RCC 7860 (cell line): ENCODE measurements around the gene E2F6.
"Not testable (repeated sequence)": the region's sequence is repeated elsewhere in the genome, so short reads cannot be mapped to it uniquely, and the experiment has no call there.

Experiments
- DNase-seq: peaks from one replicate; pipeline ENCODE4 v3.0.0-alpha.2; 2015; ENCODE audit warnings: low spot score
- FAIRE-seq: peaks from 2 replicates; lab custom pipeline; 2012; peaks lifted over from hg19 to GRCh38; lab: Jason Lieb, UNC

E2F6 gene

GRCh38 chr2:11417946-11418585, 47.9 kb downstream of the E2F6 start:
- FAIRE-seq (no peak), DNase-seq (no peak)

- no peak for FAIRE-seq
- DNase-seq, result no peak
Observed at GRCh38 chr2:11416931-11417330, 49.0 kb downstream of the E2F6 start.

- FAIRE-seq, result no peak
- DNase-seq, result no peak
Observed at GRCh38 chr2:11416186-11416585, 49.8 kb downstream of the E2F6 start.

GRCh38 chr2:11414372-11415124, 51.4 kb downstream of the E2F6 start:
- no peak for FAIRE-seq
- no peak for DNase-seq

DNA sequence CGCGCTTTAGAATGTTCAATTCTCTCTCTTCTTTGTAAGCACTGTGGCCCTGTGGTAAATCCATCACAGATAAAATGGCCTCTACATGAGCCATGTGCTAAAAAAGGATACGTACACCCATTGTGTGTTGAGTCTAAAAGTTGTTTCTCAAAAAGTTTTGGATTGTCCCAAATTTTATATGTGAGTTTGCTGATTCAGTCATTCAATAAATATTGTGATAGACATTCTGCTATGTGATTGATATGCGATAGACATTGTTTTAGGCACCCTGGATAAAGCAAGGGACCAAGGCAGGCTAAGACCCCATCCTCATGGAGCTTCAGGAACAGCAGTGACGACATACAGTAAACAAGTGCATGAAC, 53.5 kb downstream of the E2F6 start:
- FAIRE-seq (no peak), DNase-seq (no peak)

DNA sequence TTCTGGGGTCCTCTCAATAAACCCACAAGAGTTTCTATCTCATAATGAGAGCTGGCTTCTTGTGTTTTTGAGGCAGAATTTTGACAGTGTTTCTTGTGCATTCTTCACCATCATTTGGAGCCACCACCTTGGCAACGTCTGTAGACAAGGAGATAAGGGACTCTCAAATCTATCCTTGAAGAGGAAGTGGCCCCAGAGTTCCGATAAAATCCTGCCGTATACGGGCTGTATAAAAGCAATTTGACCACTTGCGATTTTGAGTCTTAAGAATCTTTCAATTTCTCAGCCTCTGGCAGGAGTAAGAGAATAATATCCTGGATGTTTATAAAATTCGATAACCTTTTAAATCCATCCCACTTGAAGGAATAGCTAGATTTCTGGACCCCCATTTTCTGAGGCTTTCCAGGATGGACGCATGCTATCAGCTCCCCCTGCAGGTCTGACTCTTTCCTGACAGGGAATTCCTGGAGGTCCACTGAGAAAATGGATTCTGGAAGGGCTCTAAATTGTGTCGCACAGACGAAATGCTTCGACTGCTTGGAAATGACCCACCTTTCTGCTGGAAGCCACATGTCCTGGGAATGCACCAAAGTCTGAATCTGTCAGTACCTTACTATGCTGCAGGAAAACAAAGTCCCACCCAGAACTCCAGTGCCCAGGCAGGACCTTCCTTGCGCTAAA, 54.1 kb downstream of the E2F6 start:
- FAIRE-seq (no peak), DNase-seq (no peak)

- DNase-seq, result no peak
- no peak for FAIRE-seq
Observed at GRCh38 chr2:11411244-11411643, 54.7 kb downstream of the E2F6 start.

DNA sequence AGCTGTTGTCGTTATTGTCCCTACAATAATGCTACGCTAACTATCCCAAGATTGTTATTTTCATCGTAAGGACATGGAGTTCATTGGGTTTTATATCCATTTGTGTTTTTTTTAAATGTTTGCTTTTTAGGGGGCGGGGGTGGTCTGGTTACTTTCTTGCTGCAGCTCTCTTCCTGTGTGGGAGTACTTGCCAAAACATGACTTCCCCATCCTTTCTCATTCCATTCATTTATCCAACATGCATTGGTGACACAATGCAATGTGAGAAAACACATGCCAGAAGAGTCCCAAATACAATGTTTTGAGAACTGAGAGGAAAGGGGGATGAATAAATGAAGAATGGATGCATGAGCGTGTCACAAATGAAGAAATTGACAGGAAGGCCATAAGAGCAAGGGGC, 55.9 kb downstream of the E2F6 start:
- FAIRE-seq, result no peak
- DNase-seq, result no peak

DNA sequence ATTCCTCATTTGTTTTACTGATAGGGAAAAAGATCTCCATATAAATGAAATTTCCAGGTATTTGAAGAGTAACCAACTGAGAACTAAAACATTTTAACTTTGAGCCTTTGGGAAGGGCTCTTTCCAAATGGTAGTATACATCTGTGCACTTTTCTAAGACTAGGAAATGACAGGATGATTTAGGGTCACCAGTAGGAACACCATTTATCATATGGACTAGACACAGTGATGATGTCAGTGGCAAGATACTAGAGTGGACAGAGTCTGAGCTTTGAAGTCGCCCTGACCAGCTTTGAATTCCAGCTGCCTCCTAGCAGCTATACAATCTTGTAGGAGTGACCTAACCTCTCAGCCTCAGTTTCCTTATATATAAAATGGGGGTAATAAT, 56.4 kb downstream of the E2F6 start:
- DNase-seq (no peak), FAIRE-seq (no peak)

DNA sequence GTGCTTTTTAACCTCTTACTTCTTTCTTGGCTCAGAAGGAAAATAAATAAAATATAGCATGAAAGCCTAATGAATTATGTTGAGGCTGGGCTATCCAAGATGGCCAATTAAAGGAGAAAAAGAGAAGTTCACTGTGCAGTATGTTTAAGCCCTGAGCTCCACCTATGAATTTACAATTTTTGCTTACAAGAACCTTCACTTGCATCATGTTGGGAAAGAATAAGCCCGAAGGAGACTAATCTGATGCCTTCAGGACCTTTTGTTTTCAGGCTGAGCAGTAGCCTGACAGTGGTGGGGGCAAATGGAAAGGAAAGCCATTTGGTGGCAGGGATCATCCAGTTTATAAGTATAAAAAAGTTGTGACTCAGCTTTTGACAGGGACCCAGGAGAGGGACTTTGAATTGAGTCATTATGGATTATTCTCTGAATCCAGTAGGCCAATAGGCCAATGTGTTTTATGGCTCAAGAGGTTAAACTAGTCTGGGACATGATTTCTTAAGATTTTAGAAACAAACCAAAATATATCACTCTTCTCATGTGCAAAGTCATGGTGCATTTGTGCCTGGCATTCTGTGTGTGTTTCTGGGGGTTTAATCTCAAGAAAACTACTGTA, 56.9 kb downstream of the E2F6 start:
- DNase-seq, result no peak
- FAIRE-seq, result no peak

- FAIRE-seq, result no peak
Observed at GRCh38 chr2:11407413-11407812, 58.5 kb downstream of the E2F6 start.

DNA sequence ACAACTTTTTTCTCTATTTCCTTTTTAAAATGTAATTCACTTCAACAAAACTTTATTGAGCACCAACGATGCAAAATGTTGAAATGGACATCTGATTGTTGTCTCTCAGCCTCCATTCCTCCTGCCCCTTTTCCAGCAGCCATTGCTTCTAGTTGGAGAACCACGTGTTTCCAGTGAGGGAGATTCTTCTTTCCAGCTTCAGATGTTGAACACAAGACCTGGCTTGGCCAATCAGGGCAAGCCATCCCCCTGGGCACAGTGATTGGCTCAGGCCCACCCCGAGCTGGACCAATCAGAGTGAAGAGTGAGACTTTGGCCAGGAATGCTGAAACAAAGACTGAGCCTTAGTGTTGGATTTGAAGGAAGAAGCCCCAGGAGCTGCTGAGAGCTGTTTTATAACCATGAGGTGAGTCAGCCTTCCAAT, 59.0 kb downstream of the E2F6 start:
- no peak for DNase-seq

More at GRCh38 chr2:11407413-11407812, 58.5 kb downstream of the E2F6 start:
- no peak for DNase-seq

DNA sequence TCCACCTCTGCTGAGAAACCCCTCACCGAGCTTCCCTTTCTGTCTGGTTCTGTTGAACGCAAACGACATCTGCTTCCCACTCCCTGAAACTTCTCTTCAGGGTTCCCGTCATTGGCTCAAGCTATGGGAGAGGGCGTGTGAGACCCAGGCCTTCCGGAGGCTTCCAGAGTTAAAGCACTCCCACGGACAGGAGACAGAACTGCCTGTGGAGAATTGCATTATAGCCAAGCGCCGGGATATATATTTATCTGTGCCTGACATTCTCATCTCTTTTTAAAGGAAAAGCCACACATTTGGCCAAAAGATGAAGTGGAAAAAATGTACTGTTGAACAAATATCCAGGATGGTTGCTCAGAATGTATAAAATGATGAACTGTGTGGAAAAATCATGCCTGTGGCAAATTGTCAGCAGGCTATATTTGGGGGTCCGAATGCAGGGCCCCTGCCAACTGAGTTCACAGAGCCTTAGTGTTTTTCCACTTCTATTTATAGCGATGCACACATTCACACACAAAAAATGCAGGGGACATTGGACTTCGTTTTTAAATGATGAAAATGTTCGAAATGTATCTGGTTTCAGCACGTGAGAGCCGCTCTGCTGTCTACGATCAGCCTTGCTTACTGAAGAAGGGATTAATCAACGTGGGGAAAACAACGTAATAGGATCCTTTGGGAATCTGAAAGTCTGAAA, 59.5 kb downstream of the E2F6 start:
- DNase-seq, result no peak
- no peak for FAIRE-seq

More for the DNA sequence above, 59.0 kb downstream of the E2F6 start:
- FAIRE-seq, result no peak

GRCh38 chr2:11405599-11406266, 60.2 kb downstream of the E2F6 start:
- DNase-seq (no peak), FAIRE-seq (no peak)

DNA sequence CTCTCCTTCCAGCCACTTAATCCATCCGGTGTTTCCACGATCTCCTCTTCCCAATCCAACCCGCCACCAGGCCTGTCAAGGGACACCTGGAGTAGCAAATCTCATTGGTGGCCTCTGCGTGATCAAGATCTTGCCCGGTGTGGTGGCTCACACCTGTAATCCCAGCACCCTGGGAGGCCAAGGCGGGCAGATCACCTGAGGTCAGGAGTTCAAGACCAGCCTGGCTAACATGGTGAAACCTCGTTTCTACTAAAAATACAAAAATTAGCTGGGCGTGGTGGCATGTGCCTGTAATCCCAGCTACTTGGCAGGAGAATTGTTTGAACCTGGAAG, 60.9 kb downstream of the E2F6 start:
- not testable (repeated sequence) for DNase-seq, FAIRE-seq

DNA sequence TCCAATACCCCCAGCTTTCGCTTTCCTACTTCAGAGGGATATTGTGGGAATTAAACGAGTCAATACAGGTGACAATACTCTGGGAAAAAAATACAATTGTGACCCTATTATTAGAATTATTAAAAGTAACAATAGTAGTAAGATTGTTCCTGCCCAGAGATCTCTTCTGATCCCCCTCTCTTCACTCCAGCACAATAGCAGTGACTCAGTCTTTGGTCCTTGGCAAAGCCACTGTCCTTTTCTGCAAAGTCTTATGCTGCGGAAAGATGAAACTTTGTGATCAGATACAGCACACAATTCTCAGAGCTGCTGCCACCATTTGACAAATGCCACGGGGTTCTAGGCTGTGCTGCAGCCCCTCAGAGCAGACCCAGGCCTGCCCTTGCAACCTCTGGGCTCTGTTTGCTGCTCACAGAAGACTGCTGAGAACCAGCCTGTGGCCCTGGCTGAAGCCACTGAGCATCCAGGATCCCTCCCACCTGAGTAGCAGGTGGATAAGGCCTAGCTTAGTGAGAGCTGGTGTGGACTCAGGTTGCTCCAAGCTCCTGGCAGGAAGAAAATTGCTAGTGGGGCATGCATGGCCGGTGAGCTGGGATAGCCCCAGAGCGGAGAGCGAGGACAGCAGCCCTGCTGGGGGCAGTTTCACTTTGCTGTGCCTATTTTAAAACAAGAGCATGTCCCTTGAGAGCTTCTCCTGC, 61.4 kb downstream of the E2F6 start:
- DNase-seq (no peak), FAIRE-seq (no peak)

- FAIRE-seq (no peak), DNase-seq (no peak)
Observed at GRCh38 chr2:11402436-11402835, 63.5 kb downstream of the E2F6 start.

DNA sequence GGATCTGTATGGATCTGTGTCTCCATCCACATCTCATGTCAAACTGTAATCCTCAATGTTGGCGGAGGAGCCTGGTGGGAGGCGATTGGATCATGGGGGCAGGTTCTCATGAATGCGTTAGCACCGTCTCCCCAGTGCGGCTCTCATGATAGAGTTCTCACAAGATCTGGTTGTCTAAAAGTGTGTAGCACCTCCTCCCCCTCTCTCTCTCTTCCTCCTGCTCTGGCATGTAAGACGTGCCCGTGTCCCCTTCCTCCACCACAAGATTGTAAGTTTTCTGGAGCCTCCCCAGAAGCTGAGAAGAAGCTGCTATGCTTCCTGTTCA, 66.6 kb downstream of the E2F6 start:
- DNase-seq, result no peak
- no peak for FAIRE-seq

DNA sequence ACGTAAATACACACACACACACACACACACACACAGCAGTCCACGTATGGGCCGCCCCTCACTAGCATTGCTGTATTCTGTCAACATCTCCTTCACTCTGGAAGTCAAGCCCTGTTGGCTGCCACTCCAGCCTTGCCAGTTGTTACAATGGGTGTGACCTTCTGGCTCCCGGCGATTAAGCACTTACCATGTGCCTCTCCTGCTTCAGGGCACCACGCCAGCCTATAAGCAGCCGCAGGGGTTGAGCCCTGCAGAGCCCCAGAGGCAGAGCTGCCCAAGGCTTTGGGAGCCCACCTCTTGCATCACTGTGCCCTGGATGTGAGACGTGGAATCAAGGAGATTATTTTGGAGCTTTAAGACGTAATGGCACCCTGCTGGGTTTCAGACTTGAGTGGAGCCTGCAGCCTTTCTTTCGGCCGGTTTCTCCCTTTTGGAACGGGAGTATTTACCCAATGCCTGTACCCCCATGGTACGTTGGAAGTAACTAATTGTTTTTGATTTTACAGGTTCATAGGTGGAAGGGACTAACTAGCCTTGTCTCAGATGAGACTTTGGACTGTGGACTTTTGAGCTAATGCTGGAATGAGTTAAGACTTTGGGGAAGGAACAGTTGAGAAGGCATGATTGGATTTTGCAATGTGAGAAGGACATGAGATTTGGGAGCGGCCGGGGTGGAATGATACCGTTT, 67.1 kb downstream of the E2F6 start:
- no peak for FAIRE-seq
- no peak for DNase-seq

DNA sequence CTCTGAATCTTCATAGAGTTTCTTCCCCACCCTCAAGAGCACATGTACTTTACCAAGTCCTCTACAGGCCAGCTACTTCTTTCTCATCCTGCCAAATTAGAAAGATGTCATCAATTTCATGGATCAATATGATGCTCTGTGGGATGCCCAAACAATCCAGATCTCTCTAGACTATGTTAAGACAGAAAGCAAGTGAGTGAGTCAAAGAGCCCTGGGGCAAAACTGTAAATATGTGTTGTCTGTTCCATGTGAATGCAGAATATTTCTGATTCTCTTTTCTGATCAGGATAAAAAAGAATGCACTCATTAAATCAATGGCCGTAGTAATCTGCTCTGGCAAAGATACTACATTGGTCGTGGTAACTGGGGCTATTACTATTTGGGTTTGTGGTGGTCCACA, 68.4 kb downstream of the E2F6 start:
- no peak for FAIRE-seq
- no peak for DNase-seq
